GM18517 (cell line): ENCODE results near the gene FGFR2.
"Not testable (repeated sequence)": the region's sequence is repeated elsewhere in the genome, so short reads cannot be mapped to it uniquely, and the experiment has no call there.

Experiments used
- ATAC-seq: cut with Tn5 transposase; IDR thresholded peaks from one replicate; pipeline ENCODE4 v1.9.1; 2021; ENCODE audit warnings: mild to moderate bottlenecking, moderate library complexity; ENCODE audit not compliant: unreplicated experiment

Gene FGFR2

GRCh38 chr10:121526135-121526790 is 72.0 kb downstream of the FGFR2 start:
- ATAC-seq = no peak

- ATAC-seq = no peak
Observed at GRCh38 chr10:121525251-121526134, 72.8 kb downstream of the FGFR2 start.

GRCh38 chr10:121524157-121524817 is 74.0 kb downstream of the FGFR2 start:
- ATAC-seq = no peak

GRCh38 chr10:121522831-121523230 is 75.4 kb downstream of the FGFR2 start:
- ATAC-seq = no peak

GRCh38 chr10:121521794-121522556 is 76.3 kb downstream of the FGFR2 start:
- ATAC-seq = no peak

- ATAC-seq = not testable (repeated sequence)
Observed at GRCh38 chr10:121520526-121520925, 77.7 kb downstream of the FGFR2 start.

- no peak for ATAC-seq
Observed at GRCh38 chr10:121519901-121520493, 78.2 kb downstream of the FGFR2 start.

GRCh38 chr10:121519411-121519810 is 78.8 kb downstream of the FGFR2 start:
- no peak for ATAC-seq

- no peak for ATAC-seq
Observed at GRCh38 chr10:121518333-121518732, 79.9 kb downstream of the FGFR2 start.

- ATAC-seq = peak; percentile 74
Observed at GRCh38 chr10:121516093-121516865, 82.0 kb downstream of the FGFR2 start.

GRCh38 chr10:121514141-121514865 is 83.9 kb downstream of the FGFR2 start:
- ATAC-seq = no peak

GRCh38 chr10:121511943-121512342 is 86.3 kb downstream of the FGFR2 start:
- ATAC-seq = no peak

- no peak for ATAC-seq
Observed at GRCh38 chr10:121511460-121511859, 86.8 kb downstream of the FGFR2 start.

GRCh38 chr10:121510201-121510771 is 88.0 kb downstream of the FGFR2 start:
- ATAC-seq = no peak

GRCh38 chr10:121509796-121510195 is 88.4 kb downstream of the FGFR2 start:
- no peak for ATAC-seq

- ATAC-seq = no peak
Observed at GRCh38 chr10:121509112-121509511, 89.1 kb downstream of the FGFR2 start.

- no peak for ATAC-seq
Observed at GRCh38 chr10:121503587-121504051, 94.6 kb downstream of the FGFR2 start.

- ATAC-seq = no peak
Observed at GRCh38 chr10:121501796-121502195, 96.4 kb downstream of the FGFR2 start.
